NCI-H1092 treated with DMSO at 0.1 percent for 48 hours (cell line): Measurements from ENCODE around the gene PRKAA2.

Source experiments
- DNase-seq: peaks from one replicate; lab custom pipeline; 2025; lab: John Stamatoyannopoulos, UW

The PRKAA2 gene

DNA sequence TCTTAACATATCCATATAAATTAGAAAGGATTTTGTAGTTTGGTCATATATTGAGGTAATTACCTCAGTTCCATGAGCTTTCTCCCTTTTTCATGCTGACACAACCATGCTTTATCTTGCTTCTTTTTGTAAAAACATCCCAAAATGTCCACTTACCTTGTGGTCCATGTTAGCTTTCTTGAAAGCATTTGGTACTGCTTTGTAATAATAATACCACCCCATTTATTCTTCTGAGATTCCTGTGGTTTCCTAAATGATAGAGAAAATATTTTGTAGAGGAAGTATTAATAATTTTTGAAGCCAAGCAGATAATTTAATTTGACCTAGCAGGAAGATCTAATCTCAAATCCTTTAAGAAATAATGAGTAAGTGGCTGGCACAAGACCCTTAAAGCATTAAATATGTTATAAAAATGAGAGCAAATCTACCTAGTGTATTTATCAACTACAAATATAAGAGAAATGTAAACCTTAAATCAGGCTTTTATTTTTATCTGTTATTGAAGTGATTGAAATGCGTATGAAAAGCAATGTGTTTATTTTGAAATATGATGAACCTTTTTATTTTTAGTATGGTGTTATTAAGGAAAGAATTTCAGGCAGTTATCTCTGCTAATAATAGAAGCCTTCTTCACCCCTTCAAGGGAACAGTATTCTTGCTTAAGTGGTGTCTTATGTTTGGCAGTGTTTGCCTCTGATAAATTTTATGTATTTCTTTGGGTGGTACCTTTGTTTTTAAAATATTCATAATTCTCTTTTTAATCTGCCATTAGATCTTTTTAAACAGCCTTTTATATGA lies 9.2 kb downstream of the PRKAA2 start:
- no peak for DNase-seq

DNA sequence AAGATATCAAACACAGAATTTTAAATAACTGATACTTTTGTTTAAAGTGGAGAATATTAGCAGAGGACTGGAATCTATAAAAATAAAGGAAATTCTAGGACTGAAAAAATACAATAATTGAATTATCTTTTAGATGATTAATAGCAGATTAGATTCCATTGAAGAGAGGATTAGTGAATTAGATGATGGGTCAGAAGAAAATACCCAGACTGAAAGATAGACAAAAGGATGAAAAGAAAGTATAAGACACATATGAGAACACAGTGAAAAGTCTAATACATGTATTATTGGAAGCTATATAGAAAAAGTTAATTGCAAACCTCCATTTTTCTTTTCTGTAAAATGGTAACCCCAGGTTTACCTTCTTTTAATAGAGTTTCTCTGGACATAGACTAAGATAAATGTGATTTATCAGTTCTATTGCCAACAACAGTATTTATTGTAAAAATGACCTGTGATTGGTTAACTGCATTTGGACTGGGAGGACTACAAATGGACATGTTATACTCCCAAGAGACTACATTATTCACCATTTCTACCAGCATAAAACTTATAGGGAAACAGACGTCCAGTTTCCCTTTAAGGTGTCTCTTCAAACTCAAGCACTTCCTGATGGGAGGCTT lies 11.0 kb downstream of the PRKAA2 start:
- DNase-seq, result no peak

DNA sequence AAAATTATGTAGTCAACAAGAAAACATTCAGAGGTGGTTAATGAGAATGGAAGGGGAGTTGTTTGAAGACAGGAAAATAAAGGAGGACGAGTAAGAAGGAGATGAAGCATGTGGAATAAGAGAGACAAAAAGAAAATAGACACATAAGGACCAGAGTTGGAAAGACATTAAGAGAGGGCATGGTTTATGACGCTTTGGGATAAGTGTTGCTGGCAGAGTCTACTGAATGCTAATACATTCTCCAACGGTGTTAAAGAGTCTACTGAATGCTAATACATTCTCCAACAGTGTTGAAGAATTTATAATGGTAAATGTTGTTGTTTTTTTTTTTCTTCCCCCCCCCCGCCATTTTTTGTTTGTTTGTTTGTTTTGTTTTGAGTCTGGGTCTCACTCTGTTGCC lies 13.1 kb downstream of the PRKAA2 start:
- no peak for DNase-seq

DNA sequence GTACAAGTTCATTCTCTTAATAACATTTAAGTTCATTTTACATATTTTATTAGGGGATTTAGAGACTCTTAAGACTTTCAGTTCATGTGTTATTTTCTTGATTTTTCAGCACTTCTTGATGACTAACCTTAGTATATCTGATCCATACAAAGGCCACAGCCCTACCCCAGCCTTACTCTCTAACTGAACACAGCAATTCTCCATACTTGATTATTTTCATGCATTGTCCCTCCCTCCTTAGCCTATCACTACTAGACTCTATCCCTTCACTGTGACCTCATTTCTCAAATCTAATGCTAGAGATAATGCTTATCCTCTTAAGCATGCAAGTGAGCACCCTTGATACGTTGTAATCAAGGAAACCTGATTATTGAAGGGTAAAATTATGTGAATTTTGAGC lies 15.2 kb downstream of the PRKAA2 start:
- DNase-seq, result no peak

GRCh38 chr1:56663846-56664245 lies 18.7 kb downstream of the PRKAA2 start:
- DNase-seq, result no peak

- no peak for DNase-seq
These were observed 20.3 kb downstream of the PRKAA2 start for GRCh38 chr1:56665384-56665783.

GRCh38 chr1:56666112-56666608 lies 21.0 kb downstream of the PRKAA2 start:
- DNase-seq, result no peak

DNA sequence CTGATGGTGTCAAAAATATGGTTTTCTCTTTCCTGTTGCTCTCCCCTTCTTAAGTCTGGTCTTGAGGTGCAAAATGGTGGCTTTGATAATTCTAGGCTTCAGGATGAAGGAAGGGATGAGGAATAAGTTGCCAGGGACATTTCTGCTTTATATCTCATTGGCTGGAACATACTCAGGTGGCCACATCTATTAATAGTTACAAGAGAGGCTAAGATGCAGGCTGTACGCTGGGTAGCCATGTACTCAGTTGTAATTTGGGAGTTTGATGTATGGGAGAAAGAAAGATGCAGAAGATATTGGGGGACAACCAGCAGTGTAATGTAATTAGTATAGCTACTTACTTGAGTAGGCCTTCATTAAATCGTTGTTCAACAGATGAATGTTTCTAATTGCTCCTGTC lies 25.2 kb downstream of the PRKAA2 start:
- no peak for DNase-seq

- no peak for DNase-seq
These were observed 26.0 kb downstream of the PRKAA2 start for GRCh38 chr1:56671085-56671484.

GRCh38 chr1:56671542-56671941 lies 26.4 kb downstream of the PRKAA2 start:
- DNase-seq, result no peak

DNA sequence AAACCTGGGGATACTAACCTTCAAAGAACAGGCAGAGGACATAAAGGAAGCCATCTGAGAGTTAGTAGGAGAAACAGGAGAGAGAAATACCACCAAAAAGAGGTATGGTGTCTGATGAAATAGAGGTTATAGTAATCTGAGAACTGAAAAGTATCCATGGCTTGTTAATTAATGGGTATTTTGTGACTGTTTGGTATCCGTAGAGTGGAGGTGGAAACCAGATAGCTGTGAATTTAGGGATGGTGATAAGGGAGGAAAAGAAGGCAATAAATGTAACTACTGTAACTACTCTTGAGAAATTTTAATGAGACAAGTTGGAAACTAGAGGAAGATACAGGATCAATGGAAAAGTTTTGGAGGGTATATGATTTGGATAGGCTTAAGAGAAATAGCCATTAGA lies 27.5 kb downstream of the PRKAA2 start:
- DNase-seq, result no peak

DNA sequence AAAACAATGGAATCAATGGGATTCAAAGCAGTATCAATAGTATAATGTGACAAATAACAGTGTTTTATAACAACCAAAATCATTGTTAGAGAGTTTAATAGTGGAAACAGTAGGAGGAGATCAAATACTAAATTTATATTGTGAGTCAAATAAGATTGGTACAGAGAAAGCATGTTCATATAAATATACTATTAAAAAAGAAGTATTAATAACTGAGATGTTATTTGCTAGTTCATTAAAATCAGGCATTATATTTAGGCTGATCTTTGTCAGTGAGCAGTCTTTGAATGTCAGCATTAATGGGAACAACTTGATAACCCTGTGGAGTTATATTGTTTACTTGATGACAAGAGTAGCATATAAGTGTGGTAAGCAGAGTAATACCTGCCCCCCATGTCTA lies 30.6 kb downstream of the PRKAA2 start:
- DNase-seq, result no peak

GRCh38 chr1:56676571-56677035 lies 31.5 kb downstream of the PRKAA2 start:
- DNase-seq, result no peak

DNA sequence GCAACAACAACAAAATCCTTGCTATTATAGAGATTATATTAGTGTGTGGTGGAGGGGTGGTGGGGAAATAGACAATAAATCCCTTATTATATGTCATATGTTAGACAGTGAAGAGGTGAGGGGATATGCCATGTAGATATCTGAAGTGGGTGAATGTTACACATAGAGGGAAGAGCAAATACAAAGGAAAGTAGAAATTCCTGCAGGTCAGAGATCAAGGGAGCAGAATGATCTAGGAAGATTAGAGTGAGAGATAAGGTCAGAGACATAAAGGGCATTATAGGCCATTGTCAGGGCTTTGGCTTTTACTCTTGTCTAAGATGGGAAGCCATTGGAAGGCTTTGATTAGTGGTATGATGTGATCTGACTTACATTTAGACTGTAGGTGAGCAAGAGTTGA lies 38.5 kb downstream of the PRKAA2 start:
- DNase-seq, result no peak

DNA sequence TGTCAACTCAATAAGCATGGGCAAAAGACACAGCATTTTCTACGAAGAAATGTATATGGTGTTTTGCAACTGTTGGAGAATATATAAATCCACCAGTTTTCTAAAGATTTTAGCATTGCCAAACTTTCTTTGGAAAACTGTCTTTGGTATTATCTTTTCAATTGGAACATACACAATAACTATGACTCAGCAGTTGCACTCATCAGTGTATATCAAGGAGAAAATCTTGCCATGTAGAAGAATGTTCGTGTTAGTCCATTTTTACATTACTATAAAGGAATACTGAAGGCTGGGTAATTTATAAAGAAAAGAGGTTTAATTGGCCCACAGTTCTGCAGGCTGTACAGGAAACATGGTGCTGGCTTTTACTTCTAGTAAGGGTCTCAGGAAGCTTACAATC lies 41.1 kb downstream of the PRKAA2 start:
- no peak for DNase-seq

- DNase-seq, result no peak
These were observed 43.5 kb downstream of the PRKAA2 start for GRCh38 chr1:56688522-56689026.

- DNase-seq, result no peak
These were observed 51.5 kb downstream of the PRKAA2 start for GRCh38 chr1:56696663-56697062.

DNA sequence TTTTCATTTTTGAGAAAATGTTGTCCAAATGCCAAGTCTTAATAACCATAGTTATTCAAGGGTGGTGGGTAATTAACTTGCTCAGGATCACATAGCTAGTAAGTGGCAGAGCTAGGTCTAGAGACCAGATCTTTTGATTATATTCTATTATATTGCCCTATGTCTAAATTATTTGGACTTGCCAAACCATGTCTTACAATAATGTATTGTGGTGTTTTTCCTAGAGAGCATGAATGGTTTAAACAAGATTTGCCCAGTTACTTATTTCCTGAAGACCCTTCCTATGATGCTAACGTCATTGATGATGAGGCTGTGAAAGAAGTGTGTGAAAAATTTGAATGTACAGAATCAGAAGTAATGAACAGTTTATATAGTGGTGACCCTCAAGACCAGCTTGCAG lies 58.6 kb downstream of the PRKAA2 start:
- DNase-seq, result no peak

DNA sequence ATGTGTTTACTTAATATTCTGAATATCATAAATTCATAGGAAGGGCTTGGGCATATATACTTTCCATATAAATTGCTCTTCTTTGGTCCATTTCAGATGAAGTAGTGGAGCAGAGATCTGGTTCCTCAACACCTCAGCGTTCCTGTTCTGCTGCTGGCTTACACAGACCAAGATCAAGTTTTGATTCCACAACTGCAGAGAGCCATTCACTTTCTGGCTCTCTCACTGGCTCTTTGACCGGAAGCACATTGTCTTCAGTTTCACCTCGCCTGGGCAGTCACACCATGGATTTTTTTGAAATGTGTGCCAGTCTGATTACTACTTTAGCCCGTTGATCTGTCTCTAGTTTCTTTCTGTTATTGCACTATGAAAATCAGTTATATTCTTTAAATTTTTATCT lies 62.3 kb downstream of the PRKAA2 start:
- DNase-seq, result no peak

DNA sequence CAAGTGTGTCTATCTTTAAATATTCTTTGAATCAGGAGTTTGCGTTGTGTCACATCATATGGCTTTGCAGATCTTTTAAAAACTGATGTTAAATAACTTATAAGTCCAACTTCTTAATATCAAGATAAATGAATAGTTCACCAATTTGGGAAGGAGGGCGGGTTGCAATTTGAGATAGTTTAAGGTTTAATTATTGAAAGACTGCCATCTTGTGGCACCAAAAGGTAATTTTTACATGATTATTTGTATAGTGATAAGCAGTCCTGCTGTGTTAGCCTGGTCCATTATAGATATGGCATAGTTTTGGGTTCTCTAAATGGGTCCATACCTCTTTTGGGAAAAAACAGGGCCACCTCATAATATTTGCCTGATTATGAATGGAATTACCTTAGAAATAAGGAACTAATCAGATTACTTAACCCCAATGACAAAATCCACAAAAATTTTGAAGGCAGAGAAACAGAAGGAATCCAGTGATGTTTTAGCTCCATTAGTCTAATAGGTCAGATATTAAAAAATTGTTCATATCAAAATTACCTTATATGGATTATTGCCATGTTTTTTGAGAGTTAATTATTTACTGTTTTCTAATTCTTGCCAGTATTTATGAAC lies 64.3 kb downstream of the PRKAA2 start:
- peak; percentile 35 for DNase-seq

DNA sequence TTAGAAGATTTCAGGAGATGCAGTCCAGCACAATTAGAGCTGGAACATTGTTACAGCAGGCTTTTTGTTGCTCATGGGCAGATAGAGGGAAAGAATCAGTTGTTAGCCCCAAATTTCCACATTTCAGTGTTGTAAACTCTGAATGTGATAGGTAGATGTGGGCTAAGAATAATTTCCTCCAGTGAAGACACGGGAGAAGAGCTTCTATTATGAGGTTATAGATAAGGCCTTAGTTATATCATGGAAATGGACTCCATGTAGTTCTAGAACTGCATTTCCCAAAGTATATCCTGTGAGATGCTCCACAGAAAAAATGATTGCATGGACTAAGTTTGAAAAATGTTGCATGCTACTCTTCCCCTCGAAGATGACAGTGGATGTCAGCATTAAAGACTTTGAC lies 64.9 kb downstream of the PRKAA2 start:
- DNase-seq, result no peak

- DNase-seq, result no peak
These were observed 65.5 kb downstream of the PRKAA2 start for GRCh38 chr1:56710646-56711045.

- peak; percentile 4 for DNase-seq
These were observed 67.0 kb downstream of the PRKAA2 start for GRCh38 chr1:56712150-56712549.
